ENCODE measurements around the gene FMNL2.

- no peak for TF ChIP-seq CTCF (IDR thresholded peaks at IDR 0.05; ENCODE audit: insufficient read depth, low read length, poor library complexity, severe bottlenecking)
- no peak for TF ChIP-seq EZH2phosphoT487 (conservative IDR thresholded peaks at IDR 0.05; ENCODE audit: low read length)
Measured at GRCh38 chr2:152569186-152569585, 234.2 kb downstream of the FMNL2 start.

Measured in SU-DHL-6 (cell line).